PC-3 (cell line): Measurements from ENCODE around the gene JAKMIP2.

Experiments
- CTCF ChIP-seq: fragments of 300-600 bp; sonication (generic); conservative IDR thresholded peaks from 2 replicates; pipeline ENCODE4 v1.5.1; 2017; ENCODE audit warnings: antibody characterized with exemption, low read depth, mild to moderate bottlenecking, low read length
- EZH2 ChIP-seq: fragments of 300-600 bp; sonication (generic); IDR thresholded peaks from one replicate; pipeline ENCODE4 v1.6.1; 2017; ENCODE audit warnings: antibody characterized with exemption, mild to moderate bottlenecking, low read length; ENCODE audit not compliant: unreplicated experiment
- EZH2phosphoT487 ChIP-seq: fragments of 300-600 bp; sonication (generic); IDR thresholded peaks from 2 replicates; pipeline ENCODE4 v1.6.1; 2018; ENCODE audit warnings: mild to moderate bottlenecking, antibody characterized with exemption, low read length, borderline replicate concordance

- TF ChIP-seq CTCF, result no peak
- TF ChIP-seq EZH2, result no peak
- TF ChIP-seq EZH2phosphoT487, result no peak
Observed at GRCh38 chr5:147617711-147618350, 164.7 kb downstream of the JAKMIP2 start.
